Measurements from ENCODE around the gene STPG3. TPM values are rescaled to one million over a fixed set of nuclear protein-coding genes. Genes with fewer than 3 reads are reported as not detected.

STPG3 gene
- total RNA-seq, 1 donor from 2014 or later, result not detected

GRCh38 chr9:137222190-137223077 lies 28.7 kb upstream of the STPG3 start, which contains the start of gene RNF208:
Gene RNF208 (minus strand): TSS chr9:137222240. CDS start chr9:137221212, 1,028 bp downstream.
- no peak for DNase-seq (ENCODE audit: low read depth)
- peak within 1 kb of the TSS; percentile 91 for H3K4me3 ChIP-seq (ENCODE audit: low read depth, low read length)
- TF ChIP-seq CTCF (conservative IDR thresholded peaks at IDR 0.05; ENCODE audit: low read depth, low read length), result no peak

- peak; percentile 80 for DNase-seq (ENCODE audit: low read depth)
- no peak for TF ChIP-seq CTCF (conservative IDR thresholded peaks at IDR 0.05; ENCODE audit: low read depth, low read length)
- H3K4me3 ChIP-seq (ENCODE audit: low read depth, low read length), result peak overlapping the region; percentile 91
These were observed 27.8 kb upstream of the STPG3 start for GRCh38 chr9:137223078-137223970.

GRCh38 chr9:137224830-137225694 lies 26.0 kb upstream of the STPG3 start, which contains the start of gene CYSRT1:
Gene CYSRT1 (plus strand): TSS chr9:137225174. CDS start chr9:137225622, 448 bp downstream.
- no peak for TF ChIP-seq CTCF (conservative IDR thresholded peaks at IDR 0.05; ENCODE audit: low read depth, low read length)
- H3K4me3 ChIP-seq (ENCODE audit: low read depth, low read length), result peak within 1 kb of the TSS; percentile 91
- DNase-seq (ENCODE audit: low read depth), result no peak

GRCh38 chr9:137225699-137226331 lies 25.3 kb upstream of the STPG3 start:
- no peak for TF ChIP-seq CTCF (conservative IDR thresholded peaks at IDR 0.05; ENCODE audit: low read depth, low read length)
- no peak for DNase-seq (ENCODE audit: low read depth)
- no peak overlapping the region for H3K4me3 ChIP-seq (ENCODE audit: low read depth, low read length)

GRCh38 chr9:137226338-137227053 lies 24.6 kb upstream of the STPG3 start:
- no peak for TF ChIP-seq CTCF (conservative IDR thresholded peaks at IDR 0.05; ENCODE audit: low read depth, low read length)
- DNase-seq (ENCODE audit: low read depth), result no peak
- H3K4me3 ChIP-seq (ENCODE audit: low read depth, low read length), result no peak overlapping the region
